ENCODE results near the gene MCM8.

MCM8 gene

GRCh38 chr20:5950271-5951031 is at the start of gene MCM8, which contains the start of gene TRMT6:
Gene MCM8, plus strand, starts transcription at chr20:5950652. Its CDS starts 1,364 bp downstream, at chr20:5952016.
Gene TRMT6, minus strand, starts transcription at chr20:5950533. Its CDS starts 128 bp downstream, at chr20:5950405.
- DNase-seq (ENCODE audit: low spot score), result peak; percentile 98

- DNase-seq (ENCODE audit: low spot score), result no peak
These were observed 49.5 kb upstream of the MCM8 start for GRCh38 chr20:5900908-5901307.

GRCh38 chr20:5908981-5909380 is 41.5 kb upstream of the MCM8 start:
- peak; percentile 23 for DNase-seq (ENCODE audit: low spot score)

GRCh38 chr20:5910186-5910585 is 40.3 kb upstream of the MCM8 start:
- DNase-seq (ENCODE audit: low spot score), result no peak

GRCh38 chr20:5913166-5913565 is 37.3 kb upstream of the MCM8 start:
- no peak for DNase-seq (ENCODE audit: low spot score)

GRCh38 chr20:5914859-5915258 is 35.6 kb upstream of the MCM8 start:
- no peak for DNase-seq (ENCODE audit: low spot score)

- peak; percentile 81 for DNase-seq (ENCODE audit: low spot score)
These were observed 31.4 kb upstream of the MCM8 start for GRCh38 chr20:5918856-5919625.

- DNase-seq (ENCODE audit: low spot score), result peak; percentile 51
These were observed 30.6 kb upstream of the MCM8 start for GRCh38 chr20:5919626-5920544.

GRCh38 chr20:5920581-5920980 is 29.9 kb upstream of the MCM8 start:
- DNase-seq (ENCODE audit: low spot score), result no peak

GRCh38 chr20:5923493-5923892 is 27.0 kb upstream of the MCM8 start:
- DNase-seq (ENCODE audit: low spot score), result no peak

GRCh38 chr20:5925551-5925950 is 24.9 kb upstream of the MCM8 start:
- no peak for DNase-seq (ENCODE audit: low spot score)

GRCh38 chr20:5927749-5928462 is 22.5 kb upstream of the MCM8 start:
- DNase-seq (ENCODE audit: low spot score), result no peak

- DNase-seq (ENCODE audit: low spot score), result no peak
These were observed 21.4 kb upstream of the MCM8 start for GRCh38 chr20:5928836-5929715.

- DNase-seq (ENCODE audit: low spot score), result no peak
These were observed 19.0 kb upstream of the MCM8 start for GRCh38 chr20:5931411-5931810.

- no peak for DNase-seq (ENCODE audit: low spot score)
These were observed 17.7 kb upstream of the MCM8 start for GRCh38 chr20:5932796-5933195.

- peak; percentile 31 for DNase-seq (ENCODE audit: low spot score)
These were observed 16.5 kb upstream of the MCM8 start for GRCh38 chr20:5933802-5934436.

- no peak for DNase-seq (ENCODE audit: low spot score)
These were observed 15.1 kb upstream of the MCM8 start for GRCh38 chr20:5935384-5935783.

GRCh38 chr20:5936238-5936637 is 14.2 kb upstream of the MCM8 start:
- DNase-seq (ENCODE audit: low spot score), result no peak

- no peak for DNase-seq (ENCODE audit: low spot score)
These were observed 11.9 kb upstream of the MCM8 start for GRCh38 chr20:5938456-5939029.

- DNase-seq (ENCODE audit: low spot score), result no peak
These were observed 4.5 kb upstream of the MCM8 start for GRCh38 chr20:5945963-5946362.
